GM23338 (cell line): ENCODE results near the gene NRIP1. TPM values are rescaled to one million over a fixed set of nuclear protein-coding genes. Genes with fewer than 3 reads are reported as not detected.

Experiments used
- ATAC-seq: fragments of 200-7000 bp; cut with Tn5 transposase; 3 replicates; pipeline ENCODE4 v1.9.1; 2020
- DNase-seq: peaks from one replicate; pipeline ENCODE4 v3.0.0-alpha.2; 2015; ENCODE audit warnings: low spot score
- H2AFZ ChIP-seq: fragments of 200-600 bp; sonication (generic); 2 replicates; pipeline ENCODE4 v1.8.0; 2016; ENCODE audit warnings: antibody characterized with exemption, mild to moderate bottlenecking, moderate library complexity
- H3F3A ChIP-seq: fragments of 200-600 bp; sonication (generic); replicated peaks from 2 replicates; pipeline ENCODE4 v1.8.0; 2017; ENCODE audit warnings: antibody characterized with exemption, mixed run types, low read depth
- H3K27ac ChIP-seq: fragments of 200-600 bp; sonication (generic); 2 replicates; pipeline ENCODE4 v1.6.1; 2016; ENCODE audit warnings: low read depth
- H3K27me3 ChIP-seq: fragments of 200-600 bp; sonication (generic); 2 replicates; pipeline ENCODE4 v1.8.0; 2016; ENCODE audit warnings: mild to moderate bottlenecking, mixed run types, moderate library complexity; ENCODE audit not compliant: insufficient read depth
- H3K36me3 ChIP-seq: fragments of 200-600 bp; sonication (generic); 2 replicates; pipeline ENCODE4 v1.8.0; 2016; ENCODE audit warnings: mild to moderate bottlenecking; ENCODE audit not compliant: insufficient read depth
- H3K4me1 ChIP-seq: fragments of 200-600 bp; sonication (generic); 2 replicates; pipeline ENCODE4 v1.8.0; 2016; ENCODE audit warnings: mild to moderate bottlenecking, moderate library complexity; ENCODE audit not compliant: insufficient read depth
- H3K4me2 ChIP-seq: fragments of 200-600 bp; sonication (generic); 2 replicates; pipeline ENCODE4 v1.7.1; 2017; ENCODE audit warnings: mixed run types
- H3K4me3 ChIP-seq: fragments of 200-600 bp; sonication (generic); 2 replicates; pipeline ENCODE4 v1.6.1; 2016; ENCODE audit warnings: mixed run types
- H3K79me2 ChIP-seq: fragments of 200-600 bp; sonication (generic); replicated peaks from 2 replicates; pipeline ENCODE4 v1.8.0; 2017; ENCODE audit warnings: mild to moderate bottlenecking; ENCODE audit not compliant: insufficient read depth
- H3K9me2 ChIP-seq: fragments of 200-600 bp; sonication (generic); 2 replicates; pipeline ENCODE4 v1.8.0; 2017; ENCODE audit not compliant: insufficient read depth
- H4K20me1 ChIP-seq: fragments of 200-600 bp; sonication (generic); replicated peaks from 2 replicates; pipeline ENCODE4 v1.8.0; 2017; ENCODE audit warnings: mild to moderate bottlenecking; ENCODE audit not compliant: insufficient read depth
- H3K27ac Mint-ChIP-seq: 2 replicates; pipeline ENCODE4 v1.8.0; 2020; ENCODE audit warnings: inconsistent platforms, mild to moderate bottlenecking, moderate library complexity, mixed read lengths
- H3K27me3 Mint-ChIP-seq: 3 replicates; pipeline ENCODE4 v1.8.0; 2022; ENCODE audit warnings: low read depth, mild to moderate bottlenecking, moderate library complexity, mixed read lengths, inconsistent platforms; ENCODE audit not compliant: insufficient read depth, poor library complexity
- H3K36me3 Mint-ChIP-seq: 3 replicates; pipeline ENCODE4 v1.8.0; 2021; ENCODE audit warnings: low read depth, mild to moderate bottlenecking, inconsistent platforms, moderate library complexity, mixed read lengths
- H3K4me1 Mint-ChIP-seq: 3 replicates; pipeline ENCODE4 v1.8.0; 2020; ENCODE audit warnings: mild to moderate bottlenecking, inconsistent platforms, mixed read lengths
- H3K4me3 Mint-ChIP-seq: 3 replicates; pipeline ENCODE4 v1.8.0; 2021; ENCODE audit warnings: moderate library complexity, mild to moderate bottlenecking, inconsistent platforms, mixed read lengths
- H3K9me3 Mint-ChIP-seq: 3 replicates; pipeline ENCODE4 v1.8.0; 2020; ENCODE audit warnings: moderate library complexity, mild to moderate bottlenecking, inconsistent platforms, mixed read lengths
- CREB1 ChIP-seq: fragments of 250-450 bp; sonication (Bioruptor Pico); IDR thresholded peaks from 2 replicates; pipeline ENCODE4 v1.5.0; 2020; ENCODE audit warnings: low read depth, mild to moderate bottlenecking, moderate library complexity
- CTCF ChIP-seq, 2 experiments: fragments of 200-600 bp in 1 of 2; sonication (generic) in 1 of 2; conservative IDR thresholded peaks; 2 replicates each; pipeline versions ENCODE4 v1.5.1 to v1.6.1; 2016 to 2017; ENCODE audit warnings: antibody characterized with exemption in 2 of 2, low read depth in 2 of 2, mild to moderate bottlenecking in 2 of 2, moderate library complexity in 1 of 2
- EZH2 ChIP-seq: fragments of 200-600 bp; sonication (generic); IDR thresholded peaks from one replicate; pipeline ENCODE4 v1.8.0; 2017; ENCODE audit warnings: antibody characterized with exemption, mild to moderate bottlenecking, low read depth; ENCODE audit not compliant: unreplicated experiment
- EZH2phosphoT487 ChIP-seq: fragments of 200-600 bp; sonication (generic); IDR thresholded peaks from one replicate; pipeline ENCODE4 v1.8.1; 2018; ENCODE audit warnings: antibody characterized with exemption; ENCODE audit not compliant: unreplicated experiment
- JUNB ChIP-seq: IDR thresholded peaks from one replicate; pipeline ENCODE4 v1.6.1; 2016; ENCODE audit warnings: antibody characterized with exemption; ENCODE audit not compliant: unreplicated experiment
- NANOG ChIP-seq: IDR thresholded peaks from 2 replicates; pipeline ENCODE4 v1.6.1; 2016; ENCODE audit warnings: antibody characterized with exemption, borderline replicate concordance
- REST ChIP-seq: IDR thresholded peaks from one replicate; pipeline ENCODE4 v1.6.1; 2018; ENCODE audit warnings: antibody characterized with exemption; ENCODE audit not compliant: unreplicated experiment
- ZNF331 ChIP-seq: fragments of 250-450 bp; sonication (Bioruptor Pico); IDR thresholded peaks from 2 replicates; pipeline ENCODE4 v1.5.0; 2020; ENCODE audit warnings: low read depth, mild to moderate bottlenecking, moderate library complexity
- ZNF462 ChIP-seq: fragments of 250-450 bp; sonication (Bioruptor Pico); IDR thresholded peaks from 2 replicates; pipeline ENCODE4 v1.5.0; 2020; ENCODE audit warnings: mild to moderate bottlenecking, moderate library complexity
- polyA plus RNA-seq: library from polyadenylated mRNA; unstranded; fragments of >200 nt; fragmentation: Nextera tagmentation; extraction: Ambion mirVana; gene quantifications from 2 replicates; pipeline ENCODE4 v1.2.1, GENCODE V29; 2016
- total RNA-seq: library from RNA; depleted of rRNA; stranded (reverse); fragments of >200 nt; shearing (Covaris generic); gene quantifications from 2 replicates; pipeline ENCODE4 v1.2.3, GENCODE V29; 2014

NRIP1 gene
- total and polyA plus RNA-seq, 2 experiments from 2014 or later: 3.0 to 9.0 TPM

GRCh38 chr21:15005391-15005790, 59.4 kb downstream of the NRIP1 start:
- Histone ChIP-seq H3K4me1 (peaks cover 28% of the 10 kb centered on the region), H3K27ac (no peak overlapping the region), H4K20me1 (no peaks in the 10 kb centered on the region), H2AFZ (no peak overlapping the region), H3K36me3 (no peaks in the 10 kb centered on the region), H3F3A (no peaks in the 10 kb centered on the region), H3K79me2 (no peaks in the 10 kb centered on the region), H3K4me3 (no peak overlapping the region), H3K4me2 (peak overlapping the region; percentile 18; the same call in 1 of the 2 replicates), H3K9me2 (no peaks in the 10 kb centered on the region), H3K27me3 (no peaks in the 10 kb centered on the region)
- H3K9me3 Mint-ChIP-seq: no peaks in the 10 kb centered on the region
- no peaks in the 10 kb centered on the region; the same call in 2 of the 3 replicates for H3K36me3 Mint-ChIP-seq
- peaks cover 5% of the 10 kb centered on the region for H3K27me3 Mint-ChIP-seq
- TF ChIP-seq EZH2phosphoT487 (no peak), EZH2 (no peak), CREB1 (CRISPR knock-in tag) (0 out of 2 replicates have a peak, but pooled peaks have one; percentile 12), NANOG (no peak), JUNB (no peak)
- DNase-seq (peak; percentile 88), ATAC-seq (peak; percentile 94)
- H3K4me1 Mint-ChIP-seq: peaks cover 58% of the 10 kb centered on the region
- H3K27ac Mint-ChIP-seq: no peak overlapping the region
- H3K4me3 Mint-ChIP-seq: peak overlapping the region; percentile 46; the same call in 2 of the 3 replicates

GRCh38 chr21:15004721-15005370, 60.0 kb downstream of the NRIP1 start:
- no peak overlapping the region for H3K4me3 Mint-ChIP-seq
- no peak overlapping the region for H3K27ac ChIP-seq
- no peak overlapping the region for H3K27ac Mint-ChIP-seq
- TF ChIP-seq ZNF331 (CRISPR knock-in tag) (no peak), REST (no peak), JUNB (no peak), NANOG (no peak), ZNF462 (CRISPR knock-in tag) (no peak), CTCF (conservative IDR thresholded peaks at IDR 0.05; ENCODE audit: low read depth in 2 of 2) (no peak)

More at GRCh38 chr21:15004721-15005370, 60.0 kb downstream of the NRIP1 start:
- Mint-ChIP-seq H3K36me3 (no peaks in the 10 kb centered on the region; the same call in 2 of the 3 replicates), H3K27me3 (peaks cover 5% of the 10 kb centered on the region), H3K4me1 (peaks cover 60% of the 10 kb centered on the region), H3K9me3 (no peaks in the 10 kb centered on the region)
- no peak overlapping the region for H2AFZ ChIP-seq
- no peaks in the 10 kb centered on the region for H3K36me3 ChIP-seq
- no peaks in the 10 kb centered on the region for H3K9me2 ChIP-seq
- H3K4me1 ChIP-seq: peaks cover 28% of the 10 kb centered on the region
- no peaks in the 10 kb centered on the region for H3K27me3 ChIP-seq
- no peaks in the 10 kb centered on the region for H4K20me1 ChIP-seq
- 0 out of 2 replicates have a peak overlapping the region, but pooled peaks have one; percentile 7 for H3K4me2 ChIP-seq
- H3F3A ChIP-seq: no peaks in the 10 kb centered on the region
- ATAC-seq: peak; percentile 14; the same call in 1 of the 3 replicates
- no peaks in the 10 kb centered on the region for H3K79me2 ChIP-seq
- DNase-seq: peak; percentile 16
- no peak overlapping the region for H3K4me3 ChIP-seq
